KMS-11 (cell line): ENCODE results near the gene KCNAB1.

ENCODE experiments used
- H2AFZ ChIP-seq: fragments of 200-600 bp; sonication (generic); 2 replicates; pipeline ENCODE4 v1.6.1; 2016; ENCODE audit warnings: antibody characterized with exemption, mixed run types, low read depth
- H3K27ac ChIP-seq: fragments of 200-600 bp; sonication (generic); 2 replicates; pipeline ENCODE4 v1.6.1; 2016; ENCODE audit warnings: mild to moderate bottlenecking, mixed run types
- H3K27me3 ChIP-seq: fragments of 200-600 bp; sonication (generic); 2 replicates; pipeline ENCODE4 v1.6.1; 2017; ENCODE audit warnings: mild to moderate bottlenecking, low read depth, mixed run types, moderate library complexity; ENCODE audit not compliant: insufficient read depth
- H3K36me3 ChIP-seq: fragments of 200-600 bp; sonication (generic); 2 replicates; pipeline ENCODE4 v1.6.1; 2017; ENCODE audit warnings: mild to moderate bottlenecking, mixed run types; ENCODE audit not compliant: insufficient read depth
- H3K4me1 ChIP-seq: fragments of 200-600 bp; sonication (generic); 2 replicates; pipeline ENCODE4 v1.6.1; 2016; ENCODE audit warnings: mild to moderate bottlenecking, low read depth, mixed run types; ENCODE audit not compliant: poor library complexity, severe bottlenecking
- H3K4me2 ChIP-seq: fragments of 200-600 bp; sonication (generic); 2 replicates; pipeline ENCODE4 v1.7.0; 2016; ENCODE audit warnings: mild to moderate bottlenecking, mixed run types
- H3K4me3 ChIP-seq: fragments of 200-600 bp; sonication (generic); IDR thresholded peaks from 2 replicates; pipeline ENCODE4 v1.6.1; 2017; ENCODE audit warnings: low read depth, low read length, mixed read lengths; ENCODE audit not compliant: insufficient read depth
- H3K79me2 ChIP-seq: fragments of 200-600 bp; sonication (generic); 2 replicates; pipeline ENCODE4 v1.6.1; 2016; ENCODE audit warnings: low read depth, mixed run types; ENCODE audit not compliant: insufficient read depth
- H3K9ac ChIP-seq: fragments of 200-600 bp; sonication (generic); 2 replicates; pipeline ENCODE4 v1.6.1; 2016; ENCODE audit warnings: mild to moderate bottlenecking, mixed run types
- H4K20me1 ChIP-seq: fragments of 200-600 bp; sonication (generic); 2 replicates; pipeline ENCODE4 v1.6.1; 2016; ENCODE audit warnings: mild to moderate bottlenecking, mixed run types; ENCODE audit not compliant: insufficient read depth
- CTCF ChIP-seq: fragments of 200-600 bp; sonication (generic); conservative IDR thresholded peaks from 2 replicates; pipeline ENCODE4 v1.6.1; 2017; ENCODE audit warnings: low read depth, mild to moderate bottlenecking, antibody characterized with exemption, low read length, moderate library complexity, mixed read lengths

Gene KCNAB1

DNA sequence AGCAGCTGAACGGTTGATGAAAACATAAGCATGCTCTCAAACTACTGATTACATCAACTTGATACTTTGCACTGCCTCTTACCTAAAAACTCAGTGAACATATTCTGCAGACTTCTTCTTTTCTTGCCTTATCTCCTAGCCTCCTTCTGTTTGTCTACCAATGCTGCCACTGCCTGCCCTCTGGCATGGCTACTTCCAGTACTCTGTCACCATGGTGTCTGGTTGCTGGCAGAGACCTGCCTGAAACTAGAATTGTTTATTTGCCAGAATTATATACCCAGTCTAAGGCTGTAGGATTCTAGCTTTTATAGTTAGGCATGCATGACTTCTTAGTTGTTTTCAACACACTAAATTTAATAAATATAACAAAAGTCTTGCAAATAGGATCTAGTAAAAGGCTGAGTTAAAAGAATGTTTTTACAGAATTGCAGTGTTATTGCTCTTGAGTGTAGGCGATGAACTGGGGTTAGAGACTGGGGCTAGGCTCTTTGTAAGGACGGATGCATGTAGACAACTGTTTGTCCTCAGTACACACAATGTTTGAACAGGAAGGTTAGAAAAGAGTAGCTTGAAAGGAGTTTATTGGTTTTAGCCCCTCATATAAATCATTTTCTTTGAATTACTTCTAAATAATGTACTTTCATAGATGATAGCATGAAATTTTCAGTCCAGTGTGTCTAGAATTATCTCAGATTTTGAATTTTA, 116.3 kb downstream of the KCNAB1 start:
- no peak overlapping the region for H2AFZ ChIP-seq
- H3K27ac ChIP-seq, result no peak overlapping the region
- TF ChIP-seq CTCF, result no peak
- H3K4me3 ChIP-seq, result no peak overlapping the region
- H3K4me2 ChIP-seq, result no peak overlapping the region
- no peaks in the 10 kb centered on the region for H3K4me1 ChIP-seq
- H3K9ac ChIP-seq, result no peak overlapping the region
- H4K20me1 ChIP-seq, result no peaks in the 10 kb centered on the region
- no peaks in the 10 kb centered on the region for H3K36me3 ChIP-seq
- H3K27me3 ChIP-seq, result no peaks in the 10 kb centered on the region
- no peaks in the 10 kb centered on the region for H3K79me2 ChIP-seq

- Histone ChIP-seq H3K4me2 (no peak overlapping the region), H3K9ac (no peak overlapping the region), H2AFZ (no peak overlapping the region), H4K20me1 (no peaks in the 10 kb centered on the region), H3K79me2 (no peaks in the 10 kb centered on the region), H3K27ac (no peak overlapping the region), H3K4me3 (no peak overlapping the region), H3K36me3 (no peaks in the 10 kb centered on the region), H3K4me1 (no peaks in the 10 kb centered on the region), H3K27me3 (no peaks in the 10 kb centered on the region)
- no peak for TF ChIP-seq CTCF
These were observed 120.3 kb downstream of the KCNAB1 start for GRCh38 chr3:156240642-156241041.

DNA sequence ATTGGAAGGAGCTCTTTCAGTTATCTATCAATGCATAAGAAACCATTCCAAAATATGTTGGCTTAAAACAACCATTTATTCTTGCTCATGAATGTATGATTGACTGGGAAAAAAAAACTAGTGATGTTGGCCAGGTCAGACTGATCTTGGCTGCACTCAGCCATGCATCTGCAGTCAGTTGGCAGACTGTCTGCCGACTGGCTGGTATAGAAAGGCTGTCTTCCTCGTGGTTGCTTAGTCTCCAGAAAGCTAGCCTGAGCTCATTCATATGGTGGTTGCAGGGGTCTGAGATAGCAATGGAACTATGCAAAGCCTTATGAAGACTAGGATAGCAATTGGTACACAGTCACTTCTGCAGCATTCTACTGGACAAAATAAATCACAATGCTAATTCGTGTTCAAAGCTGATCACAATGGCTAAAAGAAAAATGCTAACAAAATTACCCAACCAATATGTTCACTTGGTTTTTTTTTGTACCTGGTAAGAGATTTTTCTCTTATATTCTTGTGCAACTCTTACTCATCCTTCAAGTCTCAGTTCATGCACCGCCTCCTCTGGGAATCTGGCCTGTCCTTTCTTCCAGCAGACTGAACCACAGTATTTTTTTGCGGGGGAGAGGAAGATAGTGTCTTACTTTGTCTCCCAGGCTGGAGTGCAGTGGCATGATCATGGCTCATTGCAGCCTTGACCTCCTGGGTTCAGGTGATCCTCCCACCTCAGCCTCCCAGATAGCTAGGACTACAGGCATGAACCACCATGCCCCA, 126.8 kb downstream of the KCNAB1 start:
- no peak overlapping the region for H3K27ac ChIP-seq
- no peak overlapping the region for H3K9ac ChIP-seq
- H3K27me3 ChIP-seq, result no peaks in the 10 kb centered on the region
- H3K36me3 ChIP-seq, result no peaks in the 10 kb centered on the region
- TF ChIP-seq CTCF, result no peak
- no peak overlapping the region for H3K4me3 ChIP-seq
- H2AFZ ChIP-seq, result no peak overlapping the region
- H3K4me2 ChIP-seq, result no peak overlapping the region
- H4K20me1 ChIP-seq, result no peaks in the 10 kb centered on the region
- H3K79me2 ChIP-seq, result no peaks in the 10 kb centered on the region
- H3K4me1 ChIP-seq, result no peaks in the 10 kb centered on the region

GRCh38 chr3:156250550-156250949, 130.2 kb downstream of the KCNAB1 start:
- no peak overlapping the region for H3K4me2 ChIP-seq
- H3K79me2 ChIP-seq, result no peaks in the 10 kb centered on the region
- no peak overlapping the region for H2AFZ ChIP-seq
- H3K9ac ChIP-seq, result no peak overlapping the region
- no peak overlapping the region for H3K27ac ChIP-seq
- H4K20me1 ChIP-seq, result no peaks in the 10 kb centered on the region
- no peaks in the 10 kb centered on the region for H3K36me3 ChIP-seq
- no peak for TF ChIP-seq CTCF
- H3K4me1 ChIP-seq, result peaks cover 9% of the 10 kb centered on the region
- no peaks in the 10 kb centered on the region for H3K27me3 ChIP-seq
- no peak overlapping the region for H3K4me3 ChIP-seq
